MG63 (cell line): ENCODE results near the gene CTSG. TPM values are rescaled to one million over a fixed set of nuclear protein-coding genes. Genes with fewer than 3 reads are reported as not detected.
"Not testable (repeated sequence)": the region's sequence is repeated elsewhere in the genome, so short reads cannot be mapped to it uniquely, and the experiment has no call there.

ENCODE experiments used
- DNase-seq: peaks from one replicate; pipeline ENCODE4 v3.0.0-alpha.2; 2020
- H3K27me3 ChIP-seq: fragments of 250-450 bp; sonication (Bioruptor Pico); 2 replicates; pipeline ENCODE4 v1.5.1; 2020; ENCODE audit warnings: mild to moderate bottlenecking, moderate library complexity
- H3K36me3 ChIP-seq: fragments of 250-450 bp; sonication (Bioruptor Pico); 2 replicates; pipeline ENCODE4 v1.5.1; 2020; ENCODE audit warnings: mild to moderate bottlenecking, moderate library complexity
- H3K4me3 ChIP-seq: fragments of 250-450 bp; sonication (Bioruptor Pico); 2 replicates; pipeline ENCODE4 v1.5.1; 2020; ENCODE audit warnings: mild to moderate bottlenecking, moderate library complexity
- H3K9me3 ChIP-seq: fragments of 250-450 bp; sonication (Bioruptor Pico); 2 replicates; pipeline ENCODE4 v1.5.1; 2020; ENCODE audit warnings: mild to moderate bottlenecking, moderate library complexity
- total RNA-seq: library from RNA; depleted of rRNA; stranded (reverse); fragments of >200 nt; shearing (Covaris generic); gene quantifications from 2 replicates; pipeline ENCODE4 v1.2.3, GENCODE V29; 2014; ENCODE audit warnings: low replicate concordance; rRNA removed

Gene CTSG
- total RNA-seq, 1 experiment from 2014 or later, result not detected

GRCh38 chr14:24566318-24566717, 9.7 kb downstream of the CTSG start:
- no peaks in the 10 kb centered on the region for H3K9me3 ChIP-seq
- no peak for DNase-seq
- H3K36me3 ChIP-seq, result no peaks in the 10 kb centered on the region
- H3K4me3 ChIP-seq, result no peak overlapping the region
- no peaks in the 10 kb centered on the region for H3K27me3 ChIP-seq

- H3K9me3 ChIP-seq, result no peaks in the 10 kb centered on the region
- no peaks in the 10 kb centered on the region for H3K36me3 ChIP-seq
- no peak for DNase-seq
Observed at GRCh38 chr14:24565766-24566165, 10.3 kb downstream of the CTSG start.

GRCh38 chr14:24563505-24563904, 12.5 kb downstream of the CTSG start:
- no peak for DNase-seq
- H3K4me3 ChIP-seq, result no peak overlapping the region
- H3K36me3 ChIP-seq, result no peaks in the 10 kb centered on the region
- H3K27me3 ChIP-seq, result no peaks in the 10 kb centered on the region
- no peaks in the 10 kb centered on the region for H3K9me3 ChIP-seq

More at GRCh38 chr14:24565766-24566165, 10.3 kb downstream of the CTSG start:
- H3K27me3 ChIP-seq, result no peaks in the 10 kb centered on the region
- no peak overlapping the region for H3K4me3 ChIP-seq

- no peaks in the 10 kb centered on the region for H3K27me3 ChIP-seq
- peak; percentile 9 for DNase-seq
- no peaks in the 10 kb centered on the region for H3K36me3 ChIP-seq
Observed at GRCh38 chr14:24556756-24557155, 19.3 kb downstream of the CTSG start.

GRCh38 chr14:24549064-24549463, 27.0 kb downstream of the CTSG start:
- not testable (repeated sequence) for H3K4me3 ChIP-seq, H3K27me3 ChIP-seq, H3K9me3 ChIP-seq, H3K36me3 ChIP-seq, DNase-seq

More at GRCh38 chr14:24556756-24557155, 19.3 kb downstream of the CTSG start:
- no peaks in the 10 kb centered on the region for H3K9me3 ChIP-seq
- no peak overlapping the region for H3K4me3 ChIP-seq

- DNase-seq, result no peak
- Histone ChIP-seq H3K27me3 (no peaks in the 10 kb centered on the region), H3K4me3 (no peak overlapping the region), H3K9me3 (no peaks in the 10 kb centered on the region), H3K36me3 (no peaks in the 10 kb centered on the region)
Observed at GRCh38 chr14:24542346-24542936, 33.6 kb downstream of the CTSG start.

GRCh38 chr14:24535737-24536136, 40.3 kb downstream of the CTSG start:
- Histone ChIP-seq H3K36me3 (no peaks in the 10 kb centered on the region), H3K9me3 (no peaks in the 10 kb centered on the region), H3K4me3 (no peak overlapping the region), H3K27me3 (no peaks in the 10 kb centered on the region)
- DNase-seq, result no peak

GRCh38 chr14:24534286-24534685, 41.8 kb downstream of the CTSG start:
- DNase-seq, result no peak

GRCh38 chr14:24525877-24526620, 50.0 kb downstream of the CTSG start:
- H3K36me3 ChIP-seq, DNase-seq, H3K4me3 ChIP-seq, H3K9me3 ChIP-seq, H3K27me3 ChIP-seq: not testable (repeated sequence)

More at GRCh38 chr14:24534286-24534685, 41.8 kb downstream of the CTSG start:
- Histone ChIP-seq H3K4me3 (no peak overlapping the region), H3K9me3 (no peaks in the 10 kb centered on the region), H3K36me3 (no peaks in the 10 kb centered on the region), H3K27me3 (no peaks in the 10 kb centered on the region)

Other genes with a start within 250 kb of the CTSG start
- gene ADCY4, start 241.2 kb downstream of the CTSG start, total RNA-seq, result not detected in 2 replicates
- gene RIPK3, start 236.3 kb downstream of the CTSG start, total RNA-seq, result not detected in 2 replicates
- gene NFATC4, start 208.1 kb downstream of the CTSG start, total RNA-seq, result 4.9 and 14.5 TPM in 2 replicates
- gene NYNRIN, start 177.2 kb downstream of the CTSG start, total RNA-seq, result 0.30 TPM in 1 of 2 replicates, not detected in the other
- gene CBLN3, start 146.6 kb downstream of the CTSG start, total RNA-seq, result 2.0 TPM in 1 of 2 replicates, not detected in the other
- 19.1 and 30.7 TPM in 2 replicates for gene KHNYN, start 146.3 kb downstream of the CTSG start, total RNA-seq
- 16.8 and 32.0 TPM in 2 replicates for gene SDR39U1, start 133.5 kb downstream of the CTSG start, total RNA-seq
- gene CMA1, start 68.0 kb downstream of the CTSG start, total RNA-seq, result not detected in 2 replicates
- gene GZMH, start 33.4 kb upstream of the CTSG start, total RNA-seq, result not detected in 2 replicates
- not detected in 2 replicates for gene GZMB, start 57.9 kb upstream of the CTSG start, total RNA-seq